Keratinocyte (primary cell): ENCODE measurements around the gene SLC29A2.

ENCODE experiments used
- CTCF ChIP-seq, 3 experiments: IDR thresholded peaks in 1 of 3; conservative IDR thresholded peaks in 1 of 3; optimal IDR thresholded peaks in 1 of 3; 2 replicates in 2 of 3; 3 replicates in 1 of 3; pipeline versions ENCODE3 to v1.5.1; 2011; ENCODE audit warnings: low read length in 3 of 3, mild to moderate bottlenecking in 3 of 3, moderate library complexity in 2 of 3, control low read depth in 1 of 3, inconsistent platforms in 1 of 3; ENCODE audit not compliant: insufficient read depth in 2 of 3; ENCODE audit errors: extremely low read depth in 1 of 3
- EZH2 ChIP-seq: IDR thresholded peaks from one replicate; pipeline ENCODE4 v1.6.1; 2012; ENCODE audit warnings: inconsistent platforms, mild to moderate bottlenecking, low read length, moderate library complexity

GRCh38 chr11:66312549-66313320 is 58.8 kb downstream of the SLC29A2 start:
- TF ChIP-seq CTCF (optimal IDR thresholded peaks at IDR 0.05 in 1 of 3, IDR thresholded peaks at IDR 0.05 in 1 of 3, conservative IDR thresholded peaks at IDR 0.05 in 1 of 3; ENCODE audit: extremely low read depth in 1 of 3, insufficient read depth in 2 of 3, low read length in 3 of 3), result no peak
- TF ChIP-seq EZH2, result no peak
